Body of pancreas (tissue), 4 donors: ENCODE measurements around the gene RGS5. TPM values are rescaled to one million over a fixed set of nuclear protein-coding genes. Genes with fewer than 3 reads are reported as not detected.

Experiments used
- ATAC-seq: fragments of 150-250 bp; one replicate; pipeline ENCODE4 v1.9.1; 2016
- DNase-seq, 4 donors: peaks; one replicate each; pipeline ENCODE4 v3.0.0-alpha.2; 2019
- H3K27ac ChIP-seq, 4 donors: fragments of 200-600 bp; sonication (generic); 1 replicate in 3 of 4; 2 replicates in 1 of 4; pipeline versions ENCODE4 v1.5.1 to v1.6.1; 2016 to 2019; ENCODE audit warnings: mild to moderate bottlenecking in 1 of 4, mixed read lengths in 1 of 4, moderate library complexity in 1 of 4
- H3K27me3 ChIP-seq, 2 donors: fragments of 200-600 bp; sonication (generic); one replicate each; pipeline ENCODE4 v1.6.0; 2016; ENCODE audit warnings: mild to moderate bottlenecking in 1 of 2
- H3K36me3 ChIP-seq, 2 donors: fragments of 200-600 bp; sonication (generic); replicated peaks in 1 of 2; 2 replicates each; pipeline ENCODE4 v1.5.1; 2016; ENCODE audit warnings: low read depth in 2 of 2; ENCODE audit not compliant: insufficient read depth in 1 of 2
- H3K4me1 ChIP-seq: fragments of 200-600 bp; sonication (generic); one replicate; pipeline ENCODE4 v1.6.0; 2016
- H3K4me3 ChIP-seq, 2 donors: fragments of 200-600 bp; sonication (generic); 1 replicate in 1 of 2; 2 replicates in 1 of 2; pipeline ENCODE4 v1.5.1; 2016 to 2019
- H3K9me3 ChIP-seq, 3 donors: fragments of 200-600 bp; sonication (generic); 1 replicate in 2 of 3; 2 replicates in 1 of 3; pipeline ENCODE4 v1.5.1; 2016
- POLR2A ChIP-seq, 3 donors: fragments of 450-650 bp; IDR thresholded peaks; one replicate each; pipeline ENCODE4 v1.6.1; 2016; ENCODE audit warnings: antibody characterized with exemption in 3 of 3, mild to moderate bottlenecking in 2 of 3
- WGBS, 2 donors: methylation state at CpG; one replicate each; pipeline ENCODE4 v1.1.5; 2017; 5-methylcytosine and 5-hydroxymethylcytosine counted together
- intact Hi-C: fragments of 100-400 bp; cut with DNase I; formaldehyde crosslinking; loops from one replicate; pipeline ENCODE4 v1.15.1; 2023
- total RNA-seq, 2 donors: library from RNA; depleted of rRNA; stranded (reverse); fragments of >200 nt; gene quantifications; one replicate each; pipeline ENCODE4 v1.1.0, GENCODE V29; 2016
- TF ChIP-seq, protein P1 (sequence below), 7 experiments: fragments of 450-650 bp in 4 of 7; fragments of 200-600 bp in 3 of 7; sonication (generic) in 3 of 7; IDR thresholded peaks; one replicate each; pipeline ENCODE4 v1.5.1; 2016 to 2019; ENCODE audit warnings: antibody characterized with exemption in 7 of 7

Gene RGS5
- total RNA-seq, 2 donors from 2014 or later, result 17.8 to 25.7 TPM

DNA sequence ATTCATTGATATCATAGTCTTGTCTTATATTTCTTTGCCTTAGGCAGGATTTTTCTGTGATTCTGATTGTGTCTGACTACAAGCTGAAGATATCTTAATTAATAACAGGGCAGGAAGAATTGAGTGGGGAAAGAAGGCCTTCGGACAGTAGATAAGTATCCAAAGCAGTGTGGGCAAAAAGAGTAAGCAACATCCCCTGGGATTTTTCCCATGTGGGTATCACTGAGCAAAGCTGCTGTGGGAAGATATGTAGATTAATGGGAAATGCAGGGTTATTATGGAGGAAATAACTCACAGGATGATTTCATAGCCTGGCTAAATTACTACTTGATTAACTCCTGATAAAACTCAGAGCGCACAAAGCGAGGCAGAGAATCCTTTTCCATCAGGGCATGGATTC is 55.7 kb downstream of the RGS5 start:
- ATAC-seq, result no peak
- Histone ChIP-seq H3K9me3 (no peaks in the 10 kb centered on the region), H3K27me3 (no peaks in the 10 kb centered on the region), H3K27ac (no peak overlapping the region), H3K4me3 (no peak overlapping the region), H3K4me1 (no peaks in the 10 kb centered on the region), H3K36me3 (no peaks in the 10 kb centered on the region)
- WGBS, 2 donors, result 85 to 92% methylated on average over 3 of the region's 3 CpGs
- TF ChIP-seq POLR2A (IDR thresholded peaks at IDR 0.05), result no peak
- TF ChIP-seq, protein P1, sequence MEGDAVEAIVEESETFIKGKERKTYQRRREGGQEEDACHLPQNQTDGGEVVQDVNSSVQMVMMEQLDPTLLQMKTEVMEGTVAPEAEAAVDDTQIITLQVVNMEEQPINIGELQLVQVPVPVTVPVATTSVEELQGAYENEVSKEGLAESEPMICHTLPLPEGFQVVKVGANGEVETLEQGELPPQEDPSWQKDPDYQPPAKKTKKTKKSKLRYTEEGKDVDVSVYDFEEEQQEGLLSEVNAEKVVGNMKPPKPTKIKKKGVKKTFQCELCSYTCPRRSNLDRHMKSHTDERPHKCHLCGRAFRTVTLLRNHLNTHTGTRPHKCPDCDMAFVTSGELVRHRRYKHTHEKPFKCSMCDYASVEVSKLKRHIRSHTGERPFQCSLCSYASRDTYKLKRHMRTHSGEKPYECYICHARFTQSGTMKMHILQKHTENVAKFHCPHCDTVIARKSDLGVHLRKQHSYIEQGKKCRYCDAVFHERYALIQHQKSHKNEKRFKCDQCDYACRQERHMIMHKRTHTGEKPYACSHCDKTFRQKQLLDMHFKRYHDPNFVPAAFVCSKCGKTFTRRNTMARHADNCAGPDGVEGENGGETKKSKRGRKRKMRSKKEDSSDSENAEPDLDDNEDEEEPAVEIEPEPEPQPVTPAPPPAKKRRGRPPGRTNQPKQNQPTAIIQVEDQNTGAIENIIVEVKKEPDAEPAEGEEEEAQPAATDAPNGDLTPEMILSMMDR (IDR thresholded peaks at IDR 0.05), result no peak
- no peak for DNase-seq
- intact Hi-C loops, result no loop called here

GRCh38 chr1:163145435-163145834 is 57.3 kb downstream of the RGS5 start:
- no peak for DNase-seq
- no peak overlapping the region for H3K27ac ChIP-seq
- no peak for ATAC-seq
- no peaks in the 10 kb centered on the region for H3K27me3 ChIP-seq
- H3K4me3 ChIP-seq, result no peak overlapping the region
- H3K36me3 ChIP-seq, result no peaks in the 10 kb centered on the region
- H3K4me1 ChIP-seq, result no peaks in the 10 kb centered on the region
- intact Hi-C loops, result no loop called here
- TF ChIP-seq POLR2A (IDR thresholded peaks at IDR 0.05), result no peak
- TF ChIP-seq, protein P1 (IDR thresholded peaks at IDR 0.05), result no peak
- 93 to 100% methylated on average over 1 of the region's 1 CpG for WGBS, 2 donors
- H3K9me3 ChIP-seq, result no peaks in the 10 kb centered on the region

DNA sequence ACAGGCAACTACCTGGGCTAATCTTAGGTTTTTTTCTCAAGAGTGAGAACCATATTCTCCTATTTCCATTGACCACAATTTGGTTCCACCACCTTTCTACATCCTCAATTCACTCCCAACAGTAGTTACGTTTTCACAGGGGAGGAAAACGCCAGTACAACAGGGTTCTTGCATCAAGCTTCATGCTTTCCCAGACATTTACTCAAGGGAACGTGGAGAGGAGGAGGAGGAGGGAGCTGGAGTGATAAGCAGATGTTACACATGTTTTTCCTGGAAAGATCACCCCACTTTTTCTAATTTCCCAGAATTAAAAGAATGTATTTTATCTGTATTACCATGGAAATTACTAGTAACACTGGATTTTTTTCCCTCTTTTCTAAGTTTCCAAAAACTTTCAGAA is 58.3 kb downstream of the RGS5 start:
- 49 to 62% methylated on average over 3 of the region's 3 CpGs for WGBS, 2 donors
- TF ChIP-seq POLR2A (IDR thresholded peaks at IDR 0.05), result no peak
- TF ChIP-seq, protein P1 (IDR thresholded peaks at IDR 0.05), result no peak
- ATAC-seq, result no peak

GRCh38 chr1:163142152-163142551 is 60.6 kb downstream of the RGS5 start:
- ATAC-seq, result no peak
- Histone ChIP-seq H3K4me1 (no peaks in the 10 kb centered on the region), H3K4me3 (no peak overlapping the region), H3K9me3 (no peaks in the 10 kb centered on the region), H3K27me3 (no peaks in the 10 kb centered on the region), H3K36me3 (no peaks in the 10 kb centered on the region), H3K27ac (no peak overlapping the region)
- DNase-seq, result no peak
- intact Hi-C loops, result no loop called here
- TF ChIP-seq POLR2A (IDR thresholded peaks at IDR 0.05), result no peak
- 72 to 74% methylated on average over 2 of the region's 2 CpGs for WGBS, 2 donors

More for the DNA sequence above, 58.3 kb downstream of the RGS5 start:
- no peak overlapping the region for H3K4me3 ChIP-seq
- no peak overlapping the region for H3K27ac ChIP-seq
- no peaks in the 10 kb centered on the region for H3K4me1 ChIP-seq
- H3K27me3 ChIP-seq, result no peaks in the 10 kb centered on the region
- intact Hi-C loops, result no loop called here
- DNase-seq, result no peak
- no peaks in the 10 kb centered on the region for H3K9me3 ChIP-seq
- no peaks in the 10 kb centered on the region for H3K36me3 ChIP-seq

- H3K27ac ChIP-seq, result no peak overlapping the region
- no peaks in the 10 kb centered on the region for H3K36me3 ChIP-seq
- no peaks in the 10 kb centered on the region for H3K27me3 ChIP-seq
- H3K9me3 ChIP-seq, result no peaks in the 10 kb centered on the region
- intact Hi-C loops, result no loop called here
- TF ChIP-seq, protein P1 (IDR thresholded peaks at IDR 0.05), result no peak
- no peak for TF ChIP-seq POLR2A (IDR thresholded peaks at IDR 0.05)
- DNase-seq, result no peak
- 94 to 95% methylated on average over 1 of the region's 1 CpG for WGBS, 2 donors
- H3K4me1 ChIP-seq, result no peaks in the 10 kb centered on the region
- H3K4me3 ChIP-seq, result no peak overlapping the region
- ATAC-seq, result no peak
Observed at GRCh38 chr1:163141556-163141955, 61.2 kb downstream of the RGS5 start.
